HG03095 (cell line): ENCODE results near the gene KANK4.

Experiments
- ATAC-seq: cut with Tn5 transposase; IDR thresholded peaks from one replicate; pipeline ENCODE4 v1.9.1; 2021; ENCODE audit warnings: moderate library complexity; ENCODE audit not compliant: unreplicated experiment

Gene KANK4

GRCh38 chr1:62213075-62213914 lies 105.9 kb downstream of the KANK4 start:
- ATAC-seq: no peak

GRCh38 chr1:62212411-62212810 lies 106.8 kb downstream of the KANK4 start:
- ATAC-seq: no peak

- no peak for ATAC-seq
These were observed 108.3 kb downstream of the KANK4 start for GRCh38 chr1:62210960-62211359.

GRCh38 chr1:62209931-62210595 lies 109.2 kb downstream of the KANK4 start:
- no peak for ATAC-seq

GRCh38 chr1:62208970-62209369 lies 110.3 kb downstream of the KANK4 start:
- ATAC-seq: no peak

- ATAC-seq: no peak
These were observed 111.1 kb downstream of the KANK4 start for GRCh38 chr1:62208087-62208486.

- ATAC-seq: no peak
These were observed 112.0 kb downstream of the KANK4 start for GRCh38 chr1:62207187-62207586.

GRCh38 chr1:62198781-62199125 lies 120.5 kb downstream of the KANK4 start:
- no peak for ATAC-seq

- ATAC-seq: no peak
These were observed 121.0 kb downstream of the KANK4 start for GRCh38 chr1:62198069-62198780.

- no peak for ATAC-seq
These were observed 123.0 kb downstream of the KANK4 start for GRCh38 chr1:62196086-62196690.

GRCh38 chr1:62194651-62195544 lies 124.3 kb downstream of the KANK4 start, which contains the start of gene L1TD1:
Gene L1TD1 (plus strand): TSS chr1:62194849. CDS start chr1:62206629, 11,780 bp downstream.
- ATAC-seq: peak; percentile 29

- ATAC-seq: no peak
These were observed 131.1 kb downstream of the KANK4 start for GRCh38 chr1:62188111-62188510.

- ATAC-seq: no peak
These were observed 131.7 kb downstream of the KANK4 start for GRCh38 chr1:62187548-62187947.
